Measurements from ENCODE around the gene NUDT6.

NUDT6 gene

GRCh38 chr4:122901247-122902010 is 21.0 kb downstream of the NUDT6 start (continued):
- no peak for TF ChIP-seq POU6F1 (CRISPR knock-in tag; IDR thresholded peaks at IDR 0.05; ENCODE audit: borderline replicate concordance, low read depth)
- no peak for TF ChIP-seq ZFP30 (CRISPR knock-in tag; IDR thresholded peaks at IDR 0.05)
- no peak for TF ChIP-seq TSHZ2 (CRISPR knock-in tag; IDR thresholded peaks at IDR 0.05)

- ATAC-seq = no peak
- no peak for TF ChIP-seq POU6F1 (CRISPR knock-in tag; IDR thresholded peaks at IDR 0.05; ENCODE audit: borderline replicate concordance, low read depth)
- TF ChIP-seq ZFP30 (CRISPR knock-in tag; IDR thresholded peaks at IDR 0.05) = no peak
- TF ChIP-seq OSR1 (CRISPR knock-in tag; IDR thresholded peaks at IDR 0.05) = no peak
- TF ChIP-seq TCF4 (CRISPR knock-in tag; IDR thresholded peaks at IDR 0.05; ENCODE audit: borderline replicate concordance) = no peak
- TF ChIP-seq PATZ1 (CRISPR knock-in tag; IDR thresholded peaks at IDR 0.05; ENCODE audit: borderline replicate concordance) = 0 out of 2 replicates have a peak, but pooled peaks have one; percentile 53
- TF ChIP-seq CREB5 (CRISPR knock-in tag; IDR thresholded peaks at IDR 0.05; ENCODE audit: low read depth) = no peak
These were observed 22.1 kb downstream of the NUDT6 start for GRCh38 chr4:122900314-122900713.

- no peak for TF ChIP-seq ZNF70 (CRISPR knock-in tag; IDR thresholded peaks at IDR 0.05)
- TF ChIP-seq PATZ1 (CRISPR knock-in tag; IDR thresholded peaks at IDR 0.05; ENCODE audit: borderline replicate concordance) = no peak
- no peak for TF ChIP-seq BACH2 (CRISPR knock-in tag; IDR thresholded peaks at IDR 0.05; ENCODE audit: borderline replicate concordance)
- TF ChIP-seq OSR1 (CRISPR knock-in tag; IDR thresholded peaks at IDR 0.05) = no peak
- no peak for TF ChIP-seq PPARA (CRISPR knock-in tag; IDR thresholded peaks at IDR 0.05; ENCODE audit: borderline replicate concordance)
- no peak for TF ChIP-seq CREB5 (CRISPR knock-in tag; IDR thresholded peaks at IDR 0.05; ENCODE audit: low read depth)
- TF ChIP-seq ZNF565 (CRISPR knock-in tag; conservative IDR thresholded peaks at IDR 0.05; ENCODE audit: low read depth) = no peak
- TF ChIP-seq GLIS3 (CRISPR knock-in tag; IDR thresholded peaks at IDR 0.05) = no peak
- no peak for TF ChIP-seq ZFP30 (CRISPR knock-in tag; IDR thresholded peaks at IDR 0.05)
- TF ChIP-seq RARB (CRISPR knock-in tag; IDR thresholded peaks at IDR 0.05) = no peak
- TF ChIP-seq ARNTL (CRISPR knock-in tag; IDR thresholded peaks at IDR 0.05; ENCODE audit: borderline replicate concordance, low read depth) = no peak
- TF ChIP-seq CSRNP3 (CRISPR knock-in tag; IDR thresholded peaks at IDR 0.05) = no peak
- TF ChIP-seq ZFP3 (CRISPR knock-in tag; IDR thresholded peaks at IDR 0.05) = no peak
- ATAC-seq = no peak
These were observed 22.7 kb downstream of the NUDT6 start for GRCh38 chr4:122899682-122900081.

Data from SK-N-SH treated with all-trans-retinoic acid at 6 μM for 48 hours (cell line).